DMS153 (cell line): ENCODE measurements around the gene DUX4.
"Not testable (repeated sequence)": the region's sequence is repeated elsewhere in the genome, so short reads cannot be mapped to it uniquely, and the experiment has no call there.

Experiments used
- DNase-seq: peaks from one replicate; lab custom pipeline; 2025; lab: John Stamatoyannopoulos, UW

Gene DUX4

DNA sequence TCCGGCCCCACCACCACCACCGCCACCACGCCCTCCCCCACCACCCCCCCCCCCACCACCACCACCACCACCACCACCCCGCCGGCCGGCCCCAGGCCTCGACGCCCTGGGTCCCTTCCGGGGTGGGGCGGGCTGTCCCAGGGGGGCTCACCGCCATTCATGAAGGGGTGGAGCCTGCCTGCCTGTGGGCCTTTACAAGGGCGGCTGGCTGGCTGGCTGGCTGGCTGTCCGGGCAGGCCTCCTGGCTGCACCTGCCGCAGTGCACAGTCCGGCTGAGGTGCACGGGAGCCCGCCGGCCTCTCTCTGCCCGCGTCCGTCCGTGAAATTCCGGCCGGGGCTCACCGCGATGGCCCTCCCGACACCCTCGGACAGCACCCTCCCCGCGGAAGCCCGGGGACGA, at the start of gene DUX4:
DUX4 (plus strand) TSS at position 347 of the 400 bp plus-strand sequence; CDS start at position 347, 0 bp downstream.
- not testable (repeated sequence) for DNase-seq

- not testable (repeated sequence) for DNase-seq
Measured at GRCh38 chr4:190175436-190175835, 1.9 kb downstream of the DUX4 start.

- not testable (repeated sequence) for DNase-seq
Measured at GRCh38 chr4:190177727-190178605, 4.4 kb downstream of the DUX4 start.

- DNase-seq, result not testable (repeated sequence)
Measured at GRCh38 chr4:190178606-190178990, 5.0 kb downstream of the DUX4 start.

GRCh38 chr4:190179030-190179739, 5.6 kb downstream of the DUX4 start:
- DNase-seq, result not testable (repeated sequence)

GRCh38 chr4:190179740-190180094, 6.1 kb downstream of the DUX4 start:
- not testable (repeated sequence) for DNase-seq

DNA sequence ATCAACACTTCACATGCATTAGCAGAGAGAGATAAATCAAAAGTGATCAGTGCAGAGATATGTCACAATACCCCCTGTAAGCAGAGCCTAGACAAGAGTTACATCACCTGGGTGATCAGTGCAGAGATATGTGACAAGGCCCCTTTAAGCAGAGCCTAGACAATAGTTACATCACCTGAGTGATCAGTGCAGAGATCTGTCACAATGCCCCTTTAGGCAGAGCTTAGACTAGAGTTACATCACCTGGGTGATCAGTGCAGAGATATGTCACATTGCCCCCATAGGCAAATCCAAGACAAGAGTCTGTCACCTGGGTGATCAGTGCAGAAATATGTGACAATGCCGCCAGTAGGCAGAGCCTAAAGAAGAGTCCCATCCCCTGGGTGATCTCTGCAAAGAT, 7.4 kb downstream of the DUX4 start:
- not testable (repeated sequence) for DNase-seq

DNA sequence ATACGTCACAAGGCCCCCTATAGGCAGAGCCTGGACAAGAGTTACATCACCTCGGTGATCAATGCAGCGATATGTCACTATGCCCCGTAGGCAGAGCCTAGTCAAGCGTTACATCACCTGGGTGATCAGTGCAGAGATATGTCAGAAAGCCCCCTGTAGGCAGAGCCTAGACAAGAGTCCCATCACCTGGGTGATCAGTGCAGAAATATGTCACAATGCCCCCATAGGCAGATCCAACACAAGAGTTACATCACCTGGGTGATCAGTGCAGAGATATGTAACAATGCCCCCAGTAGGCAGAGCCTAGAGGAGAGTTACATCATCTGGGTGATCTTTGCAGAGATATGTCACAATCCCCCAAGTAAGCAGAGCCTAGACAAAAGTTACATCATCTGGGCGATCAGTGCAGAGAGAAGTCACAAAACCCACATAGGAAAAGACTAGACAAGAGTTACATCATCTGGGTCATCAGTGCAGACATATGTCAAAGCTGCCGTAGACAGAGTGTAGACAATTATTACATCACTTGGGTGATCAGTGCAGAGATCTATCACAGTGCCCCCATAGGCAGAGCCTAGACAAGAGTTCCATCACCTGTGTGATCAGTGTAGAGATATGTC, 8.0 kb downstream of the DUX4 start:
- not testable (repeated sequence) for DNase-seq

- not testable (repeated sequence) for DNase-seq
Measured at GRCh38 chr4:190203510-190203909, 29.9 kb downstream of the DUX4 start.
